H1 (cell line): Measurements from ENCODE around the gene KMT5C. TPM values are rescaled to one million over a fixed set of nuclear protein-coding genes. Genes with fewer than 3 reads are reported as not detected.

Source experiments
- CTCF ChIA-PET: fragments of 300-600 bp; sonication (Branson Sonifier 250); formaldehyde crosslinking; loops from one replicate; lab custom pipeline; 2021; ENCODE audit not compliant: partially characterized antibody; lab: Charles Lee
- POLR2A ChIA-PET: fragments of 300-600 bp; sonication (Branson Sonifier 250); formaldehyde crosslinking; loops from one replicate; lab custom pipeline; 2021; ENCODE audit warnings: inconsistent platforms; ENCODE audit not compliant: partially characterized antibody; lab: Charles Lee
- DNase-seq, 2 experiments: peaks; one replicate each; pipeline versions ENCODE4 v3.0.0 to v3.0.0-alpha.2; 2010 to 2022; ENCODE audit warnings: low spot score in 2 of 2, low read depth in 1 of 2, mixed read lengths in 1 of 2
- FAIRE-seq: peaks from 2 replicates; lab custom pipeline; 2011; peaks lifted over from hg19 to GRCh38; lab: Jason Lieb, UNC
- H2AFZ ChIP-seq: 2 replicates; pipeline ENCODE4 v1.8.1; 2012; ENCODE audit warnings: low read length, inconsistent platforms
- H2AK5ac ChIP-seq: 2 replicates; pipeline ENCODE4 v1.6.1; 2013; ENCODE audit warnings: low read depth, low read length
- H2BK120ac ChIP-seq: replicated peaks from 2 replicates; pipeline ENCODE3; 2013; ENCODE audit warnings: low read depth, low read length, inconsistent platforms
- H2BK12ac ChIP-seq: 2 replicates; pipeline ENCODE4 v1.6.1; 2013; ENCODE audit warnings: low read depth, low read length
- H2BK15ac ChIP-seq: 2 replicates; pipeline ENCODE4 v1.6.1; 2013; ENCODE audit warnings: low read length
- H2BK20ac ChIP-seq: 2 replicates; pipeline ENCODE4 v1.6.1; 2013; ENCODE audit warnings: low read length
- H2BK5ac ChIP-seq: 2 replicates; pipeline ENCODE4 v1.6.1; 2013; ENCODE audit warnings: low read depth, low read length
- H3K14ac ChIP-seq: 2 replicates; pipeline ENCODE4 v1.6.1; 2013; ENCODE audit warnings: inconsistent platforms; ENCODE audit not compliant: insufficient read length
- H3K18ac ChIP-seq: 2 replicates; pipeline ENCODE4 v1.6.1; 2013; ENCODE audit warnings: low read length; ENCODE audit errors: extremely low read depth
- H3K23ac ChIP-seq: 2 replicates; pipeline ENCODE4 v1.6.1; 2013; ENCODE audit warnings: inconsistent platforms; ENCODE audit not compliant: insufficient read length
- H3K23me2 ChIP-seq: 2 replicates; pipeline ENCODE4 v1.6.1; 2013; ENCODE audit warnings: low read depth, low read length
- H3K27ac ChIP-seq: 2 replicates; pipeline ENCODE4 v1.6.1; 2011; ENCODE audit warnings: low read depth, low read length, inconsistent platforms
- H3K27me3 ChIP-seq, 4 experiments: replicated peaks in 1 of 4; 1 replicate in 1 of 4; 2 replicates in 3 of 4; pipeline versions ENCODE4 v1.6.1 to v1.8.1; 2011 to 2013; ENCODE audit warnings: low read length in 3 of 4, mild to moderate bottlenecking in 3 of 4, inconsistent platforms in 2 of 4, mixed read lengths in 2 of 4, moderate library complexity in 1 of 4; ENCODE audit not compliant: control insufficient read depth in 3 of 4, insufficient read depth in 3 of 4; ENCODE audit errors: extremely low read depth in 1 of 4
- H3K36me3 ChIP-seq, 4 experiments: 2 replicates each; pipeline versions ENCODE4 v1.6.1 to v1.8.1; 2011 to 2013; ENCODE audit warnings: mild to moderate bottlenecking in 4 of 4, low read length in 3 of 4, moderate library complexity in 2 of 4, control low read depth in 1 of 4, inconsistent platforms in 1 of 4; ENCODE audit not compliant: insufficient read depth in 4 of 4, control insufficient read depth in 2 of 4
- H3K4ac ChIP-seq: replicated peaks from 2 replicates; pipeline ENCODE3; 2013; ENCODE audit warnings: low read length, low read depth, mixed read lengths, inconsistent platforms; ENCODE audit not compliant: insufficient read length
- H3K4me1 ChIP-seq, 4 experiments: replicated peaks in 1 of 4; 1 replicate in 1 of 4; 2 replicates in 3 of 4; pipeline versions ENCODE4 v1.6.1 to v1.8.1; 2011 to 2013; ENCODE audit warnings: low read length in 3 of 4, inconsistent platforms in 2 of 4, mixed read lengths in 1 of 4; ENCODE audit not compliant: insufficient read depth in 4 of 4, control insufficient read depth in 3 of 4
- H3K4me2 ChIP-seq, 2 experiments: 2 replicates each; pipeline versions ENCODE4 v1.6.1 to v1.8.1; 2011 to 2013; ENCODE audit warnings: low read depth in 2 of 2, low read length in 2 of 2, control low read depth in 1 of 2, inconsistent platforms in 1 of 2, mild to moderate bottlenecking in 1 of 2; ENCODE audit not compliant: insufficient read depth in 1 of 2
- H3K4me3 ChIP-seq, 4 experiments: fragments of 200-600, 300-600 bp in 1 of 4; sonication (generic), shearing (Covaris generic), sonication (Bioruptor Twin) in 1 of 4; 2 replicates each; pipeline versions ENCODE4 v1.5.1 to v1.8.1; 2011 to 2016; ENCODE audit warnings: low read length in 4 of 4, low read depth in 3 of 4, control low read depth in 2 of 4, inconsistent platforms in 2 of 4, mild to moderate bottlenecking in 2 of 4, mixed read lengths in 1 of 4, moderate library complexity in 1 of 4; ENCODE audit not compliant: insufficient read depth in 2 of 4; ENCODE audit errors: extremely low read depth in 1 of 4
- H3K56ac ChIP-seq: replicated peaks from 2 replicates; pipeline ENCODE3; 2013; ENCODE audit warnings: low read depth, mild to moderate bottlenecking, mixed read lengths, low read length, inconsistent platforms; ENCODE audit not compliant: insufficient read length
- H3K79me1 ChIP-seq: 2 replicates; pipeline ENCODE4 v1.6.1; 2013; ENCODE audit warnings: low read depth, low read length, control low read depth
- H3K79me2 ChIP-seq, 2 experiments: 2 replicates each; pipeline versions ENCODE4 v1.6.1 to v1.8.1; 2012 to 2013; ENCODE audit warnings: low read length in 2 of 2, mild to moderate bottlenecking in 2 of 2, inconsistent platforms in 1 of 2; ENCODE audit not compliant: insufficient read depth in 2 of 2, control insufficient read depth in 1 of 2
- H3K9ac ChIP-seq, 4 experiments: replicated peaks in 1 of 4; 1 replicate in 1 of 4; 2 replicates in 3 of 4; pipeline versions ENCODE4 v1.6.1 to v1.8.1; 2011 to 2013; ENCODE audit warnings: low read depth in 3 of 4, low read length in 3 of 4, control low read depth in 2 of 4, mild to moderate bottlenecking in 2 of 4, moderate library complexity in 2 of 4, inconsistent platforms in 1 of 4; ENCODE audit errors: extremely low read depth in 1 of 4
- H3K9me3 ChIP-seq, 2 experiments: 2 replicates each; pipeline versions ENCODE4 v1.6.1 to v1.8.1; 2012 to 2013; ENCODE audit warnings: mild to moderate bottlenecking in 2 of 2, moderate library complexity in 2 of 2, control low read depth in 1 of 2, inconsistent platforms in 1 of 2, low read depth in 1 of 2, low read length in 1 of 2, mixed read lengths in 1 of 2; ENCODE audit not compliant: insufficient read depth in 2 of 2
- H4K20me1 ChIP-seq, 2 experiments: replicated peaks in 1 of 2; 2 replicates each; pipeline versions ENCODE3 to v1.8.1; 2011 to 2013; ENCODE audit warnings: inconsistent platforms in 2 of 2, low read length in 2 of 2, mild to moderate bottlenecking in 1 of 2; ENCODE audit not compliant: insufficient read depth in 2 of 2, control insufficient read depth in 1 of 2
- H4K5ac ChIP-seq: 2 replicates; pipeline ENCODE4 v1.6.1; 2013; ENCODE audit warnings: low read length, low read depth, mixed read lengths, inconsistent platforms; ENCODE audit not compliant: insufficient read length
- H4K8ac ChIP-seq: 2 replicates; pipeline ENCODE4 v1.8.0; 2013; ENCODE audit warnings: mild to moderate bottlenecking, moderate library complexity, low read length, inconsistent platforms; ENCODE audit not compliant: insufficient read depth; ENCODE audit errors: extremely low read depth
- H4K91ac ChIP-seq: replicated peaks from 2 replicates; pipeline ENCODE3; 2013; ENCODE audit warnings: low read length, mixed read lengths, inconsistent platforms; ENCODE audit not compliant: insufficient read length
- FOSL1 ChIP-seq: IDR thresholded peaks from 2 replicates; pipeline ENCODE4 v1.6.1; 2011; ENCODE audit warnings: mild to moderate bottlenecking, low read depth, low read length, moderate library complexity; ENCODE audit not compliant: insufficient read depth
- WGBS, 2 experiments: shearing (Covaris generic) in 1 of 2; methylation state at CpG; one replicate each; pipeline versions ENCODE4 v1.1.6 to v1.1.7; 2013 to 2015; ENCODE audit warnings: low lambda C conversion rate in 2 of 2, mixed read lengths in 2 of 2, inconsistent platforms in 1 of 2, low coverage in 1 of 2, missing lambda C conversion rate in 1 of 2; ENCODE audit not compliant: insufficient replicate concordance in 2 of 2, insufficient coverage in 1 of 2, insufficient read length in 1 of 2; ENCODE audit errors: extremely low coverage in 1 of 2, missing lambda C conversion rate in 1 of 2; 5-methylcytosine and 5-hydroxymethylcytosine counted together
- polyA plus RNA-seq, 7 experiments: library from polyadenylated mRNA; depleted of rRNA in 3 of 7; stranded (reverse) in 5 of 7; unstranded in 2 of 7; fragments of >200 nt in 5 of 7; fragments of 200-250 nt in 2 of 7; gene quantifications; 1 replicate in 5 of 7; 2 replicates in 1 of 7; 4 replicates in 1 of 7; pipeline versions ENCODE4 v1.2.1 to v1.2.3, GENCODE V29; 2011 to 2013; ENCODE audit warnings: missing spikeins in 2 of 7, mixed read lengths in 2 of 7
- total RNA-seq: library from RNA; stranded (reverse); fragmentation: NEBNext Ultra II Directional; extraction: Animal tissue kit (Norgen Biotek cat#: 25700); gene quantifications from 2 replicates; pipeline ENCODE4 v1.2.1, GENCODE V29; 2021
- TF ChIP-seq, protein P1 (sequence below): IDR thresholded peaks from 2 replicates; pipeline ENCODE4 v1.6.1; 2012; ENCODE audit warnings: low read length, inconsistent platforms

Gene KMT5C
- total and polyA plus RNA-seq, 2 of the 8 experiments (the other 6 are each of a cell fraction or from before 2014, with no cell fraction given), result 24.9 to 31.5 TPM

DNA sequence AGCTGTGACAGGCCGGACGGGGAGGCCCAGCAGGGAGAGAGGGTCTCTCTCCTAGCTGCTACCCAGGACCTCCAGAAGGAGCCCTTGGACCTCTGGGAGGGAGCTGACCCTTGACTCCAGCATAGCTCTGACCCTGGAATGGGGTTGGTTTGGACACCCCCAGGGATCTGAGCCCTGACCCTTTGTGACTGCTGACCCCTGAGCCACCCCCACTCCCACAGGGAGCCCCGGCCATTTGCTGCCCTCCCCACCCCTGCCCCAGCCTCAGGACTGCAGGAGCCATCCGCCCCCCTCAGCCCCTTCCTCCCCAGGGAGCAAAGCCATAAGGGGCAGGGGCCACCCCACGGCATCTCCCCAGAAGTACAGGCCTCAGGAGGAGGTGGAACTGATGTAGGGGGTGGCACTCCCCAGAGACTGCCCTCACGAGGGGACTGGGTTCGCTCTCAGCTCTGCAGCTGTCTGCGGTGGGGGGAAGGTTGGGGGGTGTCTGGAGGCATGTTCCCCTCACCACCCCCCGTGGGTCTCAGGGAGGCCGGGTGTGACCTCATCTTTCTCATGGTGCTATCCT, 7.8 kb downstream of the KMT5C start:
- no peak overlapping the region for H2BK20ac ChIP-seq
- H4K5ac ChIP-seq, result peak overlapping the region; percentile 29
- H3K36me3 ChIP-seq, result peaks cover 0 to 54% (median 15%) of the 10 kb centered on the region in 4 experiments; a peak in 4 of 8 replicates
- peaks cover 0 to 2% of the 10 kb centered on the region in 2 experiments for H4K20me1 ChIP-seq
- H3K4ac ChIP-seq, result peak overlapping the region; percentile 98
- no peak overlapping the region for H3K9ac ChIP-seq
- no peak overlapping the region for H3K56ac ChIP-seq
- peak overlapping the region; percentile 10 for H3K18ac ChIP-seq
- no peak overlapping the region for H3K4me3 ChIP-seq
- no peak overlapping the region for H2AFZ ChIP-seq
- peak overlapping the region; percentile 76; the same call in 1 of the 2 replicates for H3K27ac ChIP-seq
- peak overlapping the region; percentile 92; the same call in 1 of the 2 replicates for H2BK5ac ChIP-seq
- no peaks in the 10 kb centered on the region for H3K79me1 ChIP-seq
- H2BK120ac ChIP-seq, result no peak overlapping the region
- H2BK15ac ChIP-seq, result no peak overlapping the region; the same call in 1 of the 2 replicates
- no peak for FAIRE-seq
- no peaks in the 10 kb centered on the region for H3K9me3 ChIP-seq
- peak overlapping the region; percentile 45; the same call in 1 of the 2 replicates for H4K8ac ChIP-seq
- 85% methylated on average over 3 of the region's 10 CpGs; no CpG with 5 or more reads in 1 of the 2 experiments for WGBS, 2 experiments
- peaks cover 11 to 36% (median 24%) of the 10 kb centered on the region in 4 experiments for H3K4me1 ChIP-seq
- CTCF ChIA-PET, result interaction anchor here (0.6 to 2.9 kb wide), 8 partner anchors 10 to 187 kb away, joined by 3 to 12 read pairs (median 4); partner anchors contain the start of gene TMEM238
- H3K27me3 ChIP-seq, result peaks cover 5 to 10% (median 8%) of the 10 kb centered on the region in 4 experiments; a peak in 6 of 7 replicates
- no peak overlapping the region for H3K23ac ChIP-seq
- no peak overlapping the region for H2AK5ac ChIP-seq
- peak overlapping the region in 1 of 2 experiments; percentile 66; a peak in 2 of 4 replicates for H3K4me2 ChIP-seq
- TF ChIP-seq, protein P1, sequence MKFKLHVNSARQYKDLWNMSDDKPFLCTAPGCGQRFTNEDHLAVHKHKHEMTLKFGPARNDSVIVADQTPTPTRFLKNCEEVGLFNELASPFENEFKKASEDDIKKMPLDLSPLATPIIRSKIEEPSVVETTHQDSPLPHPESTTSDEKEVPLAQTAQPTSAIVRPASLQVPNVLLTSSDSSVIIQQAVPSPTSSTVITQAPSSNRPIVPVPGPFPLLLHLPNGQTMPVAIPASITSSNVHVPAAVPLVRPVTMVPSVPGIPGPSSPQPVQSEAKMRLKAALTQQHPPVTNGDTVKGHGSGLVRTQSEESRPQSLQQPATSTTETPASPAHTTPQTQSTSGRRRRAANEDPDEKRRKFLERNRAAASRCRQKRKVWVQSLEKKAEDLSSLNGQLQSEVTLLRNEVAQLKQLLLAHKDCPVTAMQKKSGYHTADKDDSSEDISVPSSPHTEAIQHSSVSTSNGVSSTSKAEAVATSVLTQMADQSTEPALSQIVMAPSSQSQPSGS, result 0 out of 2 replicates have a peak, but pooled peaks have one; percentile 8
- TF ChIP-seq FOSL1, result no peak
- TF ChIP-seq, all 59 proteins: peak for 1
- Histone ChIP-seq H3K14ac (no peak overlapping the region), H3K23me2 (peaks cover 1% of the 10 kb centered on the region; the same call in 1 of the 2 replicates), H4K91ac (peak overlapping the region; percentile 15), H3K79me2 (no peaks in the 10 kb centered on the region), H2BK12ac (0 out of 2 replicates have a peak overlapping the region, but pooled peaks have one; percentile 14)
- POLR2A ChIA-PET, result interaction anchor here (0.9 to 7.9 kb wide), 16 partner anchors 9 to 60 kb away, joined by 3 to 58 read pairs (median 6); partner anchors contain the start of genes IL11, TMEM190, TMEM238 and UBE2S
- no peak for DNase-seq
